CD4-positive, alpha-beta T cell (primary cell): ENCODE data around the gene MAP2K3. TPM values are rescaled to one million over a fixed set of nuclear protein-coding genes. Genes with fewer than 3 reads are reported as not detected.

Experiments used
- ATAC-seq: fragments of 200-7000 bp; cut with Tn5 transposase; one replicate; pipeline ENCODE4 v1.10.0; 2022; ENCODE audit warnings: mild to moderate bottlenecking; ENCODE audit not compliant: poor library complexity
- CTCF ChIA-PET: fragments of 350-600 bp; sonication (Branson Sonifier 250); formaldehyde crosslinking; loops from one replicate; lab custom pipeline; 2021; ENCODE audit warnings: antibody characterized with exemption, inconsistent platforms; lab: Charles Lee
- POLR2A ChIA-PET: fragments of 350-600 bp; sonication (Branson Sonifier 250); formaldehyde crosslinking; loops from one replicate; lab custom pipeline; 2021; ENCODE audit warnings: antibody characterized with exemption, inconsistent platforms; lab: Charles Lee
- DNase-seq, 14 experiments: peaks; one replicate each; pipeline ENCODE4 v3.0.0-alpha.2; 2013 to 2020; ENCODE audit warnings: mixed read lengths in 2 of 14
- H3K27ac ChIP-seq, 2 donors: one replicate each; pipeline versions ENCODE4 v1.5.1 to v1.7.0; 2013; ENCODE audit warnings: low read length in 2 of 2, low read depth in 1 of 2, mild to moderate bottlenecking in 1 of 2
- H3K27me3 ChIP-seq, 2 experiments: 1 replicate in 1 of 2; 2 replicates in 1 of 2; pipeline versions ENCODE4 v1.6.1 to v1.7.0; 2013; ENCODE audit warnings: low read length in 2 of 2, control low read depth in 1 of 2, mild to moderate bottlenecking in 1 of 2, moderate library complexity in 1 of 2; ENCODE audit not compliant: insufficient read depth in 2 of 2, control insufficient read depth in 1 of 2
- H3K36me3 ChIP-seq: one replicate; pipeline ENCODE4 v1.6.1; 2013; ENCODE audit warnings: low read length, control low read depth; ENCODE audit not compliant: insufficient read depth
- H3K4me1 ChIP-seq: one replicate; pipeline ENCODE4 v1.6.1; 2013; ENCODE audit warnings: low read length, control low read depth; ENCODE audit not compliant: insufficient read depth
- H3K4me3 ChIP-seq: one replicate; pipeline ENCODE4 v1.5.1; 2013; ENCODE audit warnings: mild to moderate bottlenecking, low read length, moderate library complexity
- H3K9me3 ChIP-seq, 2 experiments: 1 replicate in 1 of 2; 2 replicates in 1 of 2; pipeline versions ENCODE4 v1.6.1 to v1.7.0; 2013; ENCODE audit warnings: low read length in 2 of 2, mild to moderate bottlenecking in 2 of 2, control low read depth in 1 of 2, moderate library complexity in 1 of 2; ENCODE audit not compliant: control insufficient read depth in 1 of 2, insufficient read depth in 1 of 2
- H3K27ac Mint-ChIP-seq: one replicate; pipeline ENCODE4 v1.8.0; 2020; ENCODE audit warnings: mixed read lengths
- H3K27me3 Mint-ChIP-seq: one replicate; pipeline ENCODE4 v1.8.0; 2021; ENCODE audit warnings: mixed read lengths
- H3K36me3 Mint-ChIP-seq: one replicate; pipeline ENCODE4 v1.8.0; 2021; ENCODE audit warnings: low read depth, mixed read lengths
- H3K4me1 Mint-ChIP-seq: one replicate; pipeline ENCODE4 v1.8.0; 2021; ENCODE audit warnings: low read depth, mixed read lengths
- H3K4me3 Mint-ChIP-seq: one replicate; pipeline ENCODE4 v1.8.0; 2020; ENCODE audit warnings: mild to moderate bottlenecking, mixed read lengths
- H3K9me3 Mint-ChIP-seq: one replicate; pipeline ENCODE4 v1.8.0; 2020; ENCODE audit warnings: mixed read lengths
- CTCF ChIP-seq: fragments of 200-600 bp; IDR thresholded peaks from one replicate; pipeline ENCODE4 v1.8.0; 2022; ENCODE audit warnings: antibody characterized with exemption, mild to moderate bottlenecking
- intact Hi-C, 2 experiments: fragments of 100-400 bp; cut with DNase I in 1 of 2; cut with micrococcal nuclease in 1 of 2; formaldehyde crosslinking; loops; one replicate each; pipeline versions ENCODE4 v1.15.1 to v1.9.0; 2023 to 2025; cut with DNase I, micrococcal nuclease
- total RNA-seq, 174 experiments: library from RNA in 2 of 174; stranded (reverse) in 2 of 174; gene quantifications; one replicate each; pipeline ENCODE4 v1.2.3 and lab custom pipeline; 2021 to 2026

The MAP2K3 gene
- total RNA-seq, 2 experiments from 2014 or later, result 36.8 to 38.5 TPM

DNA sequence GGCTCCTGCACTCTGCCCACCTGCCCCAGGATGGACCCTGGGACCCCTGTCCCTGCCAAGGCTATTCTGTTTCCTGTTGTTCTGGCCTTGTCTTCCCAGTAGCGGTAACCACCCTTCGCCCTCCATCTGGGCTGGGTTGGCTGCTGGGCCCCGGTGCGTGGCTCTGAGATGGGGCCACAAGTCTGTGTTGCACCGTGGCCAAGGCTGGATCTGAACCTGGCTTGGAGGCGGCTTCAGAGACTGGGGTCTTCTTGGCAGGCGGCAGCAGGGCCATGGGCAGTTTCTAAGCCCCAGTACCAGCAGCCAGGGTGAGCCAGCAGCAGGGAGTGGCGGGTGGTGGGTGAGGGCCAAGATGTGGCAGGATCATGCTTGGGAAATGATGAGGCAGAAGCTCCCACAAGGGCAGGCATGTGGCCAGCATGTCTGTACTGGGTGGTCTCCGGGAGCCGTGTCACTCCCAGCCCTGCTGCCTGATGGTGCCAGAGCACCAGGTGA, 12.6 kb downstream of the MAP2K3 start:
- no peak overlapping the region for H3K4me3 ChIP-seq
- H3K36me3 Mint-ChIP-seq, result peaks cover 54% of the 10 kb centered on the region
- H3K27ac Mint-ChIP-seq, result no peak overlapping the region
- H3K27me3 ChIP-seq, result no peaks in the 10 kb centered on the region
- DNase-seq, result no peak
- intact Hi-C loops, result no loop called here
- no peak overlapping the region for H3K4me3 Mint-ChIP-seq
- ChIA-PET CTCF (no interaction called here), POLR2A (no interaction called here)
- peaks cover 0 to 92% of the 10 kb centered on the region in 2 experiments for H3K9me3 ChIP-seq
- TF ChIP-seq CTCF, result no peak
- no peaks in the 10 kb centered on the region for H3K9me3 Mint-ChIP-seq
- H3K4me1 ChIP-seq, result peaks cover 25% of the 10 kb centered on the region
- H3K27ac ChIP-seq, result no peak overlapping the region
- H3K4me1 Mint-ChIP-seq, result peaks cover 20% of the 10 kb centered on the region
- peaks cover 8% of the 10 kb centered on the region for H3K27me3 Mint-ChIP-seq
- H3K36me3 ChIP-seq, result peaks cover 36% of the 10 kb centered on the region
- ATAC-seq, result no peak

GRCh38 chr17:21297597-21297996, 13.1 kb downstream of the MAP2K3 start:
- no peak for TF ChIP-seq CTCF
- POLR2A ChIA-PET, result no interaction called here
- no peaks in the 10 kb centered on the region for H3K9me3 Mint-ChIP-seq
- peaks cover 15% of the 10 kb centered on the region for H3K4me1 Mint-ChIP-seq
- no peak overlapping the region for H3K4me3 Mint-ChIP-seq
- ATAC-seq (no peak), DNase-seq (no peak)
- Histone ChIP-seq H3K9me3 (peaks cover 0 to 87% of the 10 kb centered on the region in 2 experiments), H3K4me3 (no peak overlapping the region), H3K4me1 (peaks cover 25% of the 10 kb centered on the region), H3K27ac (no peak overlapping the region), H3K27me3 (no peaks in the 10 kb centered on the region), H3K36me3 (peaks cover 40% of the 10 kb centered on the region)
- CTCF ChIA-PET, result no interaction called here
- H3K27ac Mint-ChIP-seq, result no peak overlapping the region
- intact Hi-C loops, result no loop called here
- H3K36me3 Mint-ChIP-seq, result peaks cover 54% of the 10 kb centered on the region
- peaks cover 3% of the 10 kb centered on the region for H3K27me3 Mint-ChIP-seq

- Mint-ChIP-seq H3K36me3 (peaks cover 59% of the 10 kb centered on the region), H3K27me3 (no peaks in the 10 kb centered on the region), H3K9me3 (no peaks in the 10 kb centered on the region), H3K4me1 (peaks cover 12% of the 10 kb centered on the region), H3K27ac (no peak overlapping the region), H3K4me3 (no peak overlapping the region)
- Histone ChIP-seq H3K9me3 (peaks cover 0 to 87% of the 10 kb centered on the region in 2 experiments), H3K27ac (no peak overlapping the region), H3K4me3 (no peak overlapping the region), H3K27me3 (no peaks in the 10 kb centered on the region), H3K36me3 (peaks cover 47% of the 10 kb centered on the region), H3K4me1 (peaks cover 18% of the 10 kb centered on the region)
- intact Hi-C loops, result no loop called here
- ChIA-PET CTCF (no interaction called here), POLR2A (no interaction called here)
- TF ChIP-seq CTCF, result no peak
- DNase-seq (no peak), ATAC-seq (no peak)
These were observed 13.8 kb downstream of the MAP2K3 start for GRCh38 chr17:21298056-21298982.
